Mucosa of stomach (tissue), 1 donor: Measurements from ENCODE around the gene STK24.

Experiments used
- H3K27me3 ChIP-seq: one replicate; pipeline ENCODE4 v1.7.0; 2013; ENCODE audit warnings: mild to moderate bottlenecking, low read length; ENCODE audit not compliant: control insufficient read depth, insufficient read depth
- H3K36me3 ChIP-seq: one replicate; pipeline ENCODE4 v1.7.0; 2013; ENCODE audit warnings: low read length; ENCODE audit not compliant: control insufficient read depth, insufficient read depth
- H3K4me1 ChIP-seq: one replicate; pipeline ENCODE4 v1.7.0; 2013; ENCODE audit warnings: mild to moderate bottlenecking, low read length; ENCODE audit not compliant: control insufficient read depth, insufficient read depth
- H3K4me3 ChIP-seq: one replicate; pipeline ENCODE4 v1.7.0; 2013; ENCODE audit warnings: low read length
- H3K9ac ChIP-seq: one replicate; pipeline ENCODE4 v1.7.0; 2013; ENCODE audit warnings: mild to moderate bottlenecking, low read length, moderate library complexity
- H3K9me3 ChIP-seq: one replicate; pipeline ENCODE4 v1.7.0; 2013; ENCODE audit warnings: mild to moderate bottlenecking, low read length, moderate library complexity; ENCODE audit not compliant: control insufficient read depth
- donor health status: Pancreatic carcinoma.

The STK24 gene

DNA sequence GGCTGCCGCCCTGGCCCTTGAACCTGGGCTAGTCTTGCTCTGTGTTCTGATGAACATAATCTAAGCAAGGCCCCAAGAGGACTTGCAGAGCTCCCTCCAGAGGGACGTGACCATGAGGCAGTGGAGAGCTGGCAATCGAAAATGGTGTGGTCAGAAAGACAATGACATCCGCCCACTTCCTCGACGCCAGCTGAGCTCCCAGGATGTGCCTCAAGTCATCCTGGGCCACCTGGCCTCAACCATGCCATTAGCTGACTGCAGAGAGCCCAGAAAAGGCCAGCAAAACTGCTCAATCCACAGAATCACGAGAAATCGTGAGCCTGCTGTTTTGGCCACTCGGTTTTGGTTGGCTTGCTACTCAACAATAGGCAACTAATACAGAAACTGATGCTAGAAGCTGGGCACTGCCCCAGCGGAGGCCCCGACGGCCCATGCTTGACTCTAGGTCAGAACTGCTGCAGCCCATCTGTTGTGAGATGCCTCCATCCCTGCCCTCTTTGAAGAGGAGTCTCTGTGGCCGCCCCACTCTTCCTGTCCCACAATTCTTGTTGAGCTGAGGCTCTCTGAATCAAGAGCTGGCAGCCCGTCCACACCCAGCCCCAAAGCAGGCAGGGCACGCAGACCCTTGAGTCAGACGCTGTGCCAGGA is 53.3 kb downstream of the STK24 start:
- H3K9me3 ChIP-seq = no peaks in the 10 kb centered on the region
- peaks cover 49% of the 10 kb centered on the region for H3K4me1 ChIP-seq
- no peak overlapping the region for H3K4me3 ChIP-seq
- no peak overlapping the region for H3K9ac ChIP-seq
- peaks cover 6% of the 10 kb centered on the region for H3K36me3 ChIP-seq
- H3K27me3 ChIP-seq = no peaks in the 10 kb centered on the region

DNA sequence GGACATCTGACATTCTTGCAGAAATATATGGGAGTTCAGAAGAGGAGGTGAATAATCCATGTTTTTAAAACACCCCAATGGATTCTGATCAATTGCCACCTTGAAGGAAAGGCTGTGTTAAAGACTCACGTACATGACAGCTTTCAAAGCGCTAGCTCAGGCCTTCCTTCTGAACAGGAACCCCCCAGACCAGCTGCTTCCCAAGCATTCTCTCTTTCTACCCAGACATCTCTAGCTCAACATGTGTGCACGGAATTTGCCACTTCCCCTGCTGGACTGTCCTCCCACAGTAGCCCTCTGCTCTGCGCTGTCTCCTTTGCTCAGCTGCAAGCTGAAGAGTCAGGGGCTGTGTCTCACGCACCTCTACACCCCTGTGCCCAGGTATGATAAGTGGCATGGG is 54.5 kb downstream of the STK24 start:
- Histone ChIP-seq H3K9me3 (no peaks in the 10 kb centered on the region), H3K4me1 (peaks cover 48% of the 10 kb centered on the region), H3K9ac (no peak overlapping the region), H3K27me3 (no peaks in the 10 kb centered on the region), H3K4me3 (no peak overlapping the region), H3K36me3 (peaks cover 6% of the 10 kb centered on the region)

DNA sequence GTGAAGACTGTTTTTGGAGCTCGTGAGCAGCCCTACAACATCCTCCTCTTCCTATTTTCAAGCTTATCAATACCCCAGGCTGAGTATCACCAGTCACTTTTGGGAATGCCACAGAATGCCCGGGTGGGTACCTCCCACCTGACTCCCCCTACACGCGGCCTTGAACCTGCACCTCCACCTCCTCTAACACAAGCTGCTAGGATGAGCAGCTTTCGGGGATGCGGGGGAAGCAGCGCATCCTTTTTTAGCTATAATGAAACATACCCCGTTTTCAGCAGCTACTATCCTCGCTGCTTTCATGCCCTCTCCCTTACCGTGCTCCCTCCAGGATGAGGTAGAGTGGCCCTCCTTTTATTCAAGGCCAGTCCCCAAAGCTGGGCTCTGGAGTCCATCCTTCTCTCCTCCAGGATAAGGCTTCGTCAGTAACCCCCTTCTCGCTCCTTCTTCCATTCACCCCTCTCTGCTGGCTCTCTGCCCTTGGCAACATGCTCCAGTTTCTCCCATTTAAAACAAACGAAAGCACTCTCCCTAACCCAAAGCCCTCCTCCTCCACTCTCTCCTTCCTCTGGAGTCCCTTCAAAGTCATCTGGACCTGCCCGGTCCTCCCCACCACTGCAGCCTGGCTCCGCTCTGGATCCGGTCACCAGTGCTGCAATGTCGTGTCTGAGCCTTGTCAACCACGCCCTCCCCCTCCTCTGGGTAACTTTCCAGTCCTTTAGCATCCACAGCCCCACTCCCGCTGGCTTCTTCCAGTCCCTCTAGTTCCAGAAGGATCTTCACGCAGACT is 55.3 kb downstream of the STK24 start:
- no peak overlapping the region for H3K4me3 ChIP-seq
- H3K4me1 ChIP-seq = peaks cover 42% of the 10 kb centered on the region
- H3K36me3 ChIP-seq = peaks cover 2% of the 10 kb centered on the region
- H3K9ac ChIP-seq = no peak overlapping the region
- H3K27me3 ChIP-seq = no peaks in the 10 kb centered on the region
- no peaks in the 10 kb centered on the region for H3K9me3 ChIP-seq

DNA sequence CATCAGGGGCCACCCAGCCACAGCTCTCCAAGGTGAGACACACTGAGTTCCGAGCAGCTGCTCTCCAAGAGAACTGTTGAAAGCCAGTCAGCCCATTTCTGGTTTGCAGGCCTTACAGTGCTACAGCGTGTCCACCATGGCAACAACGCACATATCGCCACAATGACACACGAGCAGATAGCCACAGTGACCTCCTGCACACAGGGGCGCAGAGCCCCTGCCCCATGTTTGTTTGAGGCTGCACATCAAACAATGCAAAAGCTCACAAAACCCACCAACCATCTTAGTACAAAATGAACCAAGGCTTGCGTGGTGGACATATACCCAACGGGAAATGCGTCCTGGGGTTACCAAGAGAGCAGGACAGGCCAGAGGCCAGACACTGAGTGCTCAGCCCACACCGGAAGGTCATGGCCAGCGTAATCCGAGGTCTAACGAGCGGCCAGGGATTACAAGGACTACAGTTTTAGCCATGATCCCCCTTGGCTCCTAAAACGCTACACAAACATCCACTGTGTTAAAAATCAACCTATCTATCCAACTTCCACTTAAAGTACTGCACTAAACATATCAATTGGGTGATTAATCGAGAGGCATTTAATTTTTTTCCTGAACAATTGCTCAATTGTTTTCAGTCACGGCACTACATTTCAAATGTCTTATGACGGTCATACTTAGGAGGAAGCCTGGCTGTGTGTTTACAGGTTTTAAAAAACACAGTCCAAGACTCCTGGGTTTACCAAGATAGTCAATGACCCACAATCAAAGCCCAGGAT is 56.0 kb downstream of the STK24 start:
- Histone ChIP-seq H3K4me1 (peaks cover 41% of the 10 kb centered on the region), H3K4me3 (no peak overlapping the region), H3K36me3 (no peaks in the 10 kb centered on the region), H3K9ac (no peak overlapping the region), H3K27me3 (no peaks in the 10 kb centered on the region), H3K9me3 (no peaks in the 10 kb centered on the region)

DNA sequence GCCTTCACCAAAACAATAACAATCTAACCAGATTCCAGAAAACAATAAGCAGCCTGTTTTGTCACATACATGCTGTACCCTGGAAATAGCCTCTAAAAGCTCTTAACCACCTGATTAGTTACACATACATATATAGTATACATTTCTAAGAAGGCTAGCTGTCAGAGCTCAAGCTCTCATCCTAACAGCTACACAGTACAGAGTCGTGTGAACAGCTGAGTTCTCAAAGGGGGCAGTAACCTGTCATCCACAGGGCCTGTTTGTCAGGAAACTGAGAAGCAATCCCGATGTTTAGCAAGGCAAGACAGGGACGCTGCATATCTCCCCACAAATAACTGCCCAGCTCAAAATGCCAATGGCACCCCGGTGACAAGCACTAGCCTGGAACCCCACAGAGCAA is 56.9 kb downstream of the STK24 start:
- no peak overlapping the region for H3K9ac ChIP-seq
- no peaks in the 10 kb centered on the region for H3K27me3 ChIP-seq
- H3K9me3 ChIP-seq = no peaks in the 10 kb centered on the region
- H3K36me3 ChIP-seq = no peaks in the 10 kb centered on the region
- no peak overlapping the region for H3K4me3 ChIP-seq
- peaks cover 32% of the 10 kb centered on the region for H3K4me1 ChIP-seq

DNA sequence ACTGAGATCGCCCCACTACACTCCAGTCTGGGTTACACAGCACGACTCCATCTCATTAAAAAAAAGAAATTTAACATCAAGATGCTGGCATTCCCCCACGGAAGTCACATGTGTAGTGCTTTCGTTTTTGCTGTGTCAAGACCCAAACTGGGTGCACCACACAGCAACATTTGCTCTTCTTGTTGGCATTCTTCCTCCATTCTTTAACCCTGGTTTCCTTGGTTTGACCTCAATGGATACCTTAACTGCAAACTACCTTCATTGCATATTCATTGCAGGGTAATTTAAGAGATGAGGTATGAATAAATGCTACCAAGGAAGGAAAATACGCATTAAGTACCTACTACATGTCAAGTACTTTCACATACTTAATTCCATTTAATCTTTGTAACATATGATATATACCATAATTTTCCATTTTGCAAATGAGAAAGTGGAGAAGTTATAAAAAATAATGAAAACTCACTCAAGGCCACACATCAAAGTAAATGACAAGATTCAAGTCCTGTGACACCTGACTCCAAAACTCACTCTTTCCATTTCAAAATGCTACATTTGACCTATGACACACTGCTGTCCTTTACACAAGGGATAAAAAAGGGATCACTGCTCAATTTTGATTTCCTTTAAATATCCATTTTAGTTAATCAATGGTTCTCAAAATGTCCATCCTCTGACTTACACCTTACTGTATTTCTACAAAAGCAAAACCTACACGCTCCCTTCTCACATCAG is 59.2 kb downstream of the STK24 start:
- Histone ChIP-seq H3K36me3 (no peaks in the 10 kb centered on the region), H3K9ac (no peak overlapping the region), H3K4me1 (peaks cover 13% of the 10 kb centered on the region), H3K4me3 (no peak overlapping the region), H3K27me3 (no peaks in the 10 kb centered on the region), H3K9me3 (no peaks in the 10 kb centered on the region)

DNA sequence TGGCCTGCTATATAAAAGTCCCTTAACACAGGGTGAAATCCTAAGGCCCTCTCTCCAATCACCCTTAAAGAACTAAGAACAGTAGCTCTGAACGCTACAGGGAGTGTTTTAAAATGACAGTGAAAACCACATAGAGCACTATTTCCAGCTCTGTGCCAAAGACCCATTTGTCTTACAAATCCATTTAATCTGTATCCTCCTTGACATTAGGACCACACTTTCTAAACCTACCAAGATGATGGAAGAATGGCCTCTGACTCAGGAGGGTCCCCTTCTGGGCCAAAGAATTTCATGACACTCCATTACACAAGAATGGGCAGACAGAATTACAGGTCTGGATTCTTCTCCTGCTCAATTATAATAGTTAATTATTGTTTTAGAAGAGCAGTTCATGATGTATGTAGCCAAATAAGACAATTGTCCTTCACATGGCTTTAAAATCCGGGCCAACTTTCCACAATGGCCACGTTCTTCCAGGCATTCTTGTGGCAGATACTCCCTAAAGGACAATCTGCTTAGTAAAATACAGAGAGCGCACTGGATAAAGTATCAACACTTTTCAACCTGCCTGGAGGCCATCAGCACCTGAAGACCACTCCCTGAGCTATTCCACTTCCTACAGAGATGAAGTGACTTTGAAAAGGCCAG is 61.0 kb downstream of the STK24 start:
- Histone ChIP-seq H3K9me3 (no peaks in the 10 kb centered on the region), H3K4me3 (no peak overlapping the region), H3K9ac (no peak overlapping the region), H3K36me3 (no peaks in the 10 kb centered on the region), H3K4me1 (peaks cover under 1% of the 10 kb centered on the region), H3K27me3 (no peaks in the 10 kb centered on the region)

DNA sequence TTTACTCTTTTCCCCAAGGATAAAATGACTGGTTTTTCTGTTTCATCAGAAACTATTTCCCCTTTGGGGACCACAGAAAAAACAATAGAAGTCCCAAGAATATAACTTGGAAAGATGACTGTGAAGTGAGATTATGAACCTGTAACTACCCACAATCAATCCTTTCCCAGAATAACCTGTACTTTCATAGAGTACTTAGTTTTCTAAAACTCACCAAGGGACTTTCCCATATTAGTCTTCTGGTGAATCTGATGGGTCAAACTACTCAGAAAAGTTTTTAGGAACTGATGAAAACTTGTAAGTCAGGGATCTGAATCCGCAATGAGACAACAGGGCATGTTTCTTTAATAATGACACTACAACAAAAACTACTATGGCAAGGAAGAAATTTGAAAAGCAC is 62.6 kb downstream of the STK24 start:
- Histone ChIP-seq H3K4me1 (peaks cover 13% of the 10 kb centered on the region), H3K27me3 (no peaks in the 10 kb centered on the region), H3K9me3 (no peaks in the 10 kb centered on the region), H3K36me3 (no peaks in the 10 kb centered on the region), H3K9ac (no peak overlapping the region), H3K4me3 (no peak overlapping the region)

DNA sequence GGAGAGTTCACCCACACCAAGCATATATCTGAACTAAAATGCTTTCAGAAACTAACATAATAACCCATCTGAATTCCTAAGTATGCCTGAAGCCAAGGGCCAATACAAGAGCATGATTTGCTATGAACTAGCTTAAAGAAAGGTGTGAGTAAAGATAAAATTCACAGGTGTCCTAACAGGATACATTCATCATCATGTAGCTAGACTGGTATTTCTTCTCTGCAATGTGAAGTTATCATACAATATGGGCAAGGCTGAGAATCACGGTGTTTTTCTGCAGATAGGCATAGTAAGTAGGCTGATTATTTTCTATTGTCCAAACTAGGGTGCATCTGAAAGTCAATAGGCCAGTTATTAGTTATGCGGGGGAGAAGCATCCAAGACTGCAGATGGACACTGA is 63.1 kb downstream of the STK24 start:
- Histone ChIP-seq H3K27me3 (no peaks in the 10 kb centered on the region), H3K4me1 (peaks cover 17% of the 10 kb centered on the region), H3K36me3 (no peaks in the 10 kb centered on the region), H3K4me3 (no peak overlapping the region), H3K9ac (no peak overlapping the region), H3K9me3 (no peaks in the 10 kb centered on the region)

DNA sequence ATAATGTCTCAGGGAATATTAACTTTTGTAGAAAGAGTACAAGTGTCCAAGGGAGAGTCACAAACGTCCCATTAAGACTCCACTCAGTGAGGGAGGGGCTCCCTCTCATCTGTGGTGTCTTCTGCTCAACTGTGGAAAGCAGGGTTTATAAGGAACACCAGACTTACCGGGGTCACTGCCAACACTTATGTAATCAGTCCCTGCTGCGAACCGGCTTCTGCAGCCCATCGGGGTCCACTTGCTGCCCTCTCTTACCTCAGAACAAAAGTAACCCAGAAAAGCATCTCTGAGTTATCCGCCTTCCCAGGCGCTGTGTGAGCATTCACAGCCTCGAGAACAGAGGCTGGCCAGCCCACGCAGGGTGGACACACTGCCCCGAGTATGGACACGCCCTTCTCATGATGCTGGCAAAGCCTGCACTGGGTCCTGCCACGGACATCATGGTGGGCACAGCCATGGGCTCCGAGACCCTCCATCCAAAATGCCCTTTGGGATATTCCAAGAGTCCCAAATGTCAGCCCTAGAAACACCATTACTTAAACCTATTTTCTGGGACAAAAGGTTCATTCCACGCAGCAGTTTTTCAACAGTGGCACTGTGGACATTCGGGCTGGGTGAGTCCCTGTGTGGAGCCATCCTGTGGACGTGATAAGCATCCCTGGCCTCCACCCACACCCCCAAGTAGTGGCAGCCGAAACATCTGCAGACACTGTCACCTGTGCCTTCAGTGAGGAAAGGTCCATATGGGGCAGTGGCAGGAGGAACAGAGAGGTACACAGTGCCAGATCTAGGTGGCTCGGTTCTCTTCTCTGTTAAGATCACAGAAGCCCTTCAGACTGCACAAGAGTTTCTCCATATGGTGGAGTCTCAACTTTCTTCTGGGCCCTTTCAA is 63.9 kb downstream of the STK24 start:
- Histone ChIP-seq H3K9me3 (no peaks in the 10 kb centered on the region), H3K9ac (no peak overlapping the region), H3K27me3 (no peaks in the 10 kb centered on the region), H3K4me1 (peaks cover 25% of the 10 kb centered on the region), H3K36me3 (no peaks in the 10 kb centered on the region), H3K4me3 (no peak overlapping the region)

DNA sequence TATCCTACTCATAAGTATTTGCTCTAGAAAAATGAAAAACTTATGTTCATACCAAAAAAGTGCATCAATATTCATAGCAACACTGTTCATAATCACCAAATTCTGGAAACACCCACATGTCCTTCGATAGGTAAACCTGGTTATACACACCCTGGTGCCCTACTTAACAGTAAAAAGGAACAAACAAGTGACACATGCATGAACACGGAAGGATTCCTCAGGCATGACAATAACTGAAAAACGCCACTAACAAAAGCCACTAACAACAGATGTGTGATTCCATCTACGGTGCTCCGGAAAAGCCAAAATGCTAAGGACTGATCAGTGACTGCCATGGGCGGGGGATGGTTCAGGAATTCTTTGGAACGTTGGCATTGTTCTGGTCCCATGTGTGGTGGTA is 65.5 kb downstream of the STK24 start:
- Histone ChIP-seq H3K9me3 (no peaks in the 10 kb centered on the region), H3K36me3 (no peaks in the 10 kb centered on the region), H3K9ac (no peak overlapping the region), H3K27me3 (no peaks in the 10 kb centered on the region), H3K4me1 (peaks cover 39% of the 10 kb centered on the region), H3K4me3 (no peak overlapping the region)
